WTC11 (cell line): ENCODE data around the gene LRP1.

Experiments used
- ATF2 ChIP-seq: sonication (generic); formaldehyde crosslinking; IDR thresholded peaks from 2 replicates; pipeline ENCODE4 v1.8.1; 2022; ENCODE audit warnings: low read depth, missing genetic modification reagents, borderline replicate concordance
- CREB1 ChIP-seq: sonication (generic); formaldehyde crosslinking; IDR thresholded peaks from 2 replicates; pipeline ENCODE4 v1.8.0; 2023; ENCODE audit warnings: mild to moderate bottlenecking, missing genetic modification reagents
- CTCF ChIP-seq: fragments of 200-600 bp; IDR thresholded peaks from 2 replicates; pipeline ENCODE4 v1.8.0; 2022; ENCODE audit warnings: antibody characterized with exemption
- GABPB1 ChIP-seq: sonication (generic); formaldehyde crosslinking; IDR thresholded peaks from 2 replicates; pipeline ENCODE4 v1.8.1; 2023; ENCODE audit warnings: mild to moderate bottlenecking, missing genetic modification reagents
- IRF1 ChIP-seq: sonication (generic); formaldehyde crosslinking; IDR thresholded peaks from 2 replicates; pipeline ENCODE4 v1.8.0; 2023; ENCODE audit warnings: missing genetic modification reagents
- MAX ChIP-seq: sonication (generic); formaldehyde crosslinking; IDR thresholded peaks from 2 replicates; pipeline ENCODE4 v1.8.0; 2022; ENCODE audit warnings: mild to moderate bottlenecking, missing genetic modification reagents
- NR1H2 ChIP-seq: sonication (generic); formaldehyde crosslinking; IDR thresholded peaks from 2 replicates; pipeline ENCODE4 v1.9.0; 2021; ENCODE audit warnings: mild to moderate bottlenecking, moderate library complexity, missing genetic modification reagents
- SP1 ChIP-seq: sonication (generic); formaldehyde crosslinking; conservative IDR thresholded peaks from 2 replicates; pipeline ENCODE4 v1.8.1; 2022; ENCODE audit warnings: missing genetic modification reagents
- STAT6 ChIP-seq: sonication (generic); formaldehyde crosslinking; conservative IDR thresholded peaks from 2 replicates; pipeline ENCODE4 v1.8.1; 2023; ENCODE audit warnings: mild to moderate bottlenecking, low read depth, missing genetic modification reagents, moderate library complexity
- TEAD1 ChIP-seq: sonication (generic); formaldehyde crosslinking; IDR thresholded peaks from 2 replicates; pipeline ENCODE4 v1.8.0; 2022; ENCODE audit warnings: mild to moderate bottlenecking, missing genetic modification reagents

- no peak for TF ChIP-seq CTCF
- no peak for TF ChIP-seq SP1 (CRISPR knock-in tag)
- no peak for TF ChIP-seq CREB1
- no peak for TF ChIP-seq ATF2
- TF ChIP-seq NR1H2 (CRISPR knock-in tag), result no peak
- no peak for TF ChIP-seq TEAD1 (CRISPR knock-in tag)
- TF ChIP-seq IRF1 (CRISPR knock-in tag), result no peak
- TF ChIP-seq GABPB1 (CRISPR knock-in tag), result no peak
- no peak for TF ChIP-seq MAX
- no peak for TF ChIP-seq STAT6 (CRISPR knock-in tag)
Measured at GRCh38 chr12:57222286-57223190, 94.3 kb downstream of the LRP1 start.
